GM19043 (cell line): Measurements from ENCODE around the gene FAM81B.
"Not testable (repeated sequence)": the region's sequence is repeated elsewhere in the genome, so short reads cannot be mapped to it uniquely, and the experiment has no call there.

Source experiments
- ATAC-seq: cut with Tn5 transposase; IDR thresholded peaks from one replicate; pipeline ENCODE4 v1.9.1; 2021; ENCODE audit warnings: low read depth; ENCODE audit not compliant: unreplicated experiment

FAM81B gene, protein sequence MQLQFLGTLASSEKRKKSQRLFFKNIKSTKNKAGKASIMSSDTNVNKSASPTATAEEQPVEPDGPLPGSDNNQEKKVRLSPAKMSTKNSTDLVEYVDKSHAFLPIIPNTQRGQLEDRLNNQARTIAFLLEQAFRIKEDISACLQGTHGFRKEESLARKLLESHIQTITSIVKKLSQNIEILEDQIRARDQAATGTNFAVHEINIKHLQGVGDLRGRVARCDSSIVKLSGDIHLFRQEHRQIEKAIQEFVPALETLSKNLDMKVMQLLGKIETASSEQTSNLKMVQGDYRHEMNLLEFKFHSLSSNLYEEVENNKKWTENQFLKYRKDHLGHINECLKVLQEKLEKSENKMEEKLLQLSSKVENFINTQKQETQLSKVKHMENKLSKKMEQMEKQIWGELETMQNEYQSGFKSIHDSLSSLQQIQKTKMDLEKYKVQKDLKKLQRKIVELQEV

DNA sequence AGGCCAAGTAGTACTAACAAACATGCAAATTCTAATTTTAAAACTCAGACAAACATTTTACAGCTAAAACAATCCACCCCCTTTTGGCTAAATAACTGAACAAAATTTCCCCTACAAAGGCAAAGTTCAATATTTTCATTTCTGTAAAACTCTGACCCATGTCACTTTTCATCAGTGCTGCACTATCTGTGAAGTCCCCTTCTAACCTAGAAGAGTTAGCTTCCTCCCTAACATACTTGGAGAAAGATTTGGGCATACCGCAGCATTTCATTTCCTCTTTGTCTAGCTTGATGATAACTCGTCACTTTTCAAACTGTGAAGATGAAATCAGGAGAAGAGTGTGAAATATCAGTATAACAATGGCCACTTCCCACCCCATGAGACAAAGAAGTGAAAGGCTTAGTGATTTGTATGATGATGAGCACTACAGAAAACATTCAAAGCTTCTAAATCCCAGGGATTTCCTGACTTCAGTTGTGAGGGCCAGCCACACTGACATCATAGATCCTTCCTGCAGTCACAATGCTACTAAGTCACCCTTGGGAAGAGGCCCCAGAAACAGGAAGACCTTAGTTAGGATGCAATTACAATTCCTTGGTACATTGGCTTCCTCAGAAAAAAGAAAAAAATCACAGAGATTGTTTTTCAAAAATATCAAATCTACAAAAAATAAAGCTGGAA is at the start of gene FAM81B:
Gene FAM81B, plus strand, starts transcription at position 555 of the 681 bp plus-strand sequence. Its CDS starts 24 bp downstream, at position 579.
- ATAC-seq, result no peak

- not testable (repeated sequence) for ATAC-seq
Observed at GRCh38 chr5:95341444-95341843, 49.7 kb upstream of the FAM81B start.

GRCh38 chr5:95347506-95348120 is 43.6 kb upstream of the FAM81B start:
- ATAC-seq, result no peak

- no peak for ATAC-seq
Observed at GRCh38 chr5:95350631-95351030, 40.5 kb upstream of the FAM81B start.

- ATAC-seq, result no peak
Observed at GRCh38 chr5:95352691-95353090, 38.5 kb upstream of the FAM81B start.

- no peak for ATAC-seq
Observed at GRCh38 chr5:95358320-95358719, 32.8 kb upstream of the FAM81B start.

DNA sequence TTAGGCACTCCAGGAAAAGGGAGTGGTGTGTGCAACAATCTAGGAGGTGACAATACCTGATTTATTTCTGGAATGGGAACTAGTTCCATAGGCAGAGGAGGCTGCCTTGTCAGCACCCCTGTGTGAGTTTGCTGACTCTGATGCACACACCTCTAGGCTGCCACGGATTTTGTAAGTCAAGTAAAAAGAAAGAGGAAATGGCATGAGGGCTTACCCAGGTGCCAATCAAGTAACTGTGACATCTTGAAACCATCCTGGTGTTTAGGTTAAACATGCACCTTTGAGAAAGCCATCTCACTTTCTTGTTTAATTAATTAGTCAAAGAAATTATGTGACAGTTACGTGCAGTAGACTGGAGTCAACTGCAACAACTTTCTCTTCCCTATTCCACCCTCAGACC is 32.3 kb upstream of the FAM81B start:
- ATAC-seq, result no peak

DNA sequence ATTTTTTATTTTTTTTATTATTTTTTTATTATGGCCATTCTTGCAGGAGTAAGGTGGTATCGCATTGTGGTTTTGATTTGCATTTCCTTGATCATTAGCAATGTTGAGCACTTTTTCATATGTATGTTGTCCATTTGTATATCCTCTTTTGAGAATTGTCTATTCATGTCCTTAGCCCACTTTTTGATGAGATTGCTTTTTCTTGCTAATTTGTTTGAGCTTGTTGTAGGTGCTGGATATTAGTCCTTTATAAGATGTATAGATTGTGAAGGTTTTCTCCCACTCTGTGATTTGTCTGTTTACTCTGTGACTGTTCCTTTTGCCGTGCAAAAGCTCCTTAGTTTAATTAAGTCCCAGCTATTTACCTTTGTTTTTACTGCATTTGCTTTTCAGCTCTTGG is 30.5 kb upstream of the FAM81B start:
- ATAC-seq, result not testable (repeated sequence)

DNA sequence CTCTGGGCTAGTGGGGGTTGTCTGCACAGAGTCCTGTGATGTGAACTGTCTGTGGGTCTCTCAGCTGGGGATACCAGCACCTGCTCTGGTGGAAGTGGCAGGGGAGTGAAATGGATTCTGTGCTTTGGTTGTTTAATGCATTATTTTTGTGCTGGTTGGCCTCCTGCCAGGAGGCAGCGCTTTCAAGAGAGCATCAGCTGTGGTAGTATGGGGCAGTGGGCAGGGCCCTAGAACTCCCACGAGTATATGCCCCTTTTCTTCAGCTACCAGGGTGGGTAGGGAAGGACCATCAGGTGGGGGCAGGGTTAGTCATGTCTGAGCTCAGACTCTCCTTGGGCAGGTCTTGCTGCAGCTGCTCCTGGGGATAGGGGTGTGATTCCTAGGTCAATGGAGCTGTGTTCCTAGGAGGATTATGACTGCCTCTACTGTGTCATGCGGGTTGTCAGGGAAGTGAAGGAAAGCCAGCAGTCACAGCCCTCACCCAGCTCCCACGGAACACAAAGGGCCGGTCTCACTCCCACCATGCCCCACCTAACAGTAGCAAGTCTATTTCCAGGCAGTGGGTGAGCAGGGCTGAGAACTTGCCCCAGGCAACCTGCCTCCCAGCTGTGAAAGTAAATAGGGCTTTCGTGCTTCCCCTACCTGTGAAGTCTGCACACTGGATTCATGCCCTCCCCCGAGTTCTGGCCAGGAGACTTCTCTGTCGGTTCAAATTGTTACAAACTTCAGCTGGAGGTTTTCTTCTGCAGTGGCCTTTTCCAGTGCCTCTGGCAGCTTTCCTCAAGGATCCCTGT is 25.7 kb upstream of the FAM81B start:
- ATAC-seq, result no peak

DNA sequence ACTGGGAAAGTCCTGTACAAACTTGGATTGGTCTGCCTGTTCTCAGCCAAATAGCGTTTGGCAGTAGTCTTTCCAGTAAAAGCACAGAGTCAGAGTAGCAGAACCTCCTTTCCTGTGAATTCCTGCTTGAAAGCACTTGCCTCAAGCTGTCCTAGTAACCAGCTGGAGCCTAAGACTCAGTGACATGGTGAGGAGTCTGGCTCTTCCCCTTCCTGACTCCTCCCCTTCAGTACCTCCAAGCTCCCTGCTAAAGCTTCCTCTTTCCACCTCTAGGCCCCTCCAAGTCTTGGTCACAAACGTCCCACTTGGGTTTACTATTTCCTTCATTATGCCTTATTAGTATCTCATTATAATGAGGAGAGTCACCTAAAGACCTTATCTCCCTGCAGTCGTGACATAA is 21.4 kb upstream of the FAM81B start:
- no peak for ATAC-seq

- ATAC-seq, result no peak
Observed at GRCh38 chr5:95374061-95374460, 17.1 kb upstream of the FAM81B start.

DNA sequence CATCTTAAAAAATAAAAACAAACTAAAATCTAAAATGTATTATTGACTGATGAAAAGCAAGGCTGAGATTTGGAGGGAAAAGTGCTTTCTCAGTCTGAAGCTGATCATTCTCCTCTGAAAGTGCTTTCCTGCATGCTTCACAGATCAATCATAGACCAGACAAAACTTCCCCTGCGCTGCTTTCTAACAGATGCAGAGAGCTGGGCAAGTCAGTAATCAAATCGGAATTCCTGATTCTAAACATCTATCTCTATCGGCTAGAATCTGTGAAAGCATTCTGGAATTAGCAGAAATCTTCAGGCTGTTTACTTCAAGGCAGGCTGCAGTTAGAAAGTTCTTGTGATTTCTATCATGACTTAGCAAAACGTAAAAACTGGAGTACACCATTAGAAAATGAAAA is 15.6 kb upstream of the FAM81B start:
- no peak for ATAC-seq

- no peak for ATAC-seq
Observed at GRCh38 chr5:95379133-95379532, 12.0 kb upstream of the FAM81B start.

DNA sequence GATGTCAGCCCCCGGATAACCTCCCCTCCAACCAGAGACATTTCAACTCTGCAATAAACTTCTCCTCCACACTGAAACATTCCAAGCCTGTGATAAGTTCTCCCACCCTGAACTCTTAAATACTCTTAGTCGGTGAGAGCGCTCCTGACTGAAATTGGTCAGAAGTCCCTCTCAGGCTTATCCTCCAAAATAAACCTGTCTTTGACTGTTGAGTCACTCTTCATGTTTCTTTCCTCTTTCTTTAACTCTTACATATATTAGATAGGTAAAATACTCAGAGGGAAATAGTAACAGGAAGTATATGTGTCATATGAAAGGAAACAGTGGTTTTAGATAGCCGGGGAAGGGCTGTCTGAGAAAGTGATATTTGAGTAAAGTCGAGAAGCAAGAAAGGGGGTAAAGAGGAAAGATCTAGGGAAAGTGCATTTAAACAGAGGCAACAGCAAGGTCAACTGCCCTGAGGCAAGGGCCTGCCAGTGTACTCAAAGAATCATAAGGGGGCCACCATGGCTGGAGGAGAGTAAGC is 11.0 kb upstream of the FAM81B start:
- no peak for ATAC-seq

- ATAC-seq, result no peak
Observed at GRCh38 chr5:95382801-95383200, 8.4 kb upstream of the FAM81B start.

DNA sequence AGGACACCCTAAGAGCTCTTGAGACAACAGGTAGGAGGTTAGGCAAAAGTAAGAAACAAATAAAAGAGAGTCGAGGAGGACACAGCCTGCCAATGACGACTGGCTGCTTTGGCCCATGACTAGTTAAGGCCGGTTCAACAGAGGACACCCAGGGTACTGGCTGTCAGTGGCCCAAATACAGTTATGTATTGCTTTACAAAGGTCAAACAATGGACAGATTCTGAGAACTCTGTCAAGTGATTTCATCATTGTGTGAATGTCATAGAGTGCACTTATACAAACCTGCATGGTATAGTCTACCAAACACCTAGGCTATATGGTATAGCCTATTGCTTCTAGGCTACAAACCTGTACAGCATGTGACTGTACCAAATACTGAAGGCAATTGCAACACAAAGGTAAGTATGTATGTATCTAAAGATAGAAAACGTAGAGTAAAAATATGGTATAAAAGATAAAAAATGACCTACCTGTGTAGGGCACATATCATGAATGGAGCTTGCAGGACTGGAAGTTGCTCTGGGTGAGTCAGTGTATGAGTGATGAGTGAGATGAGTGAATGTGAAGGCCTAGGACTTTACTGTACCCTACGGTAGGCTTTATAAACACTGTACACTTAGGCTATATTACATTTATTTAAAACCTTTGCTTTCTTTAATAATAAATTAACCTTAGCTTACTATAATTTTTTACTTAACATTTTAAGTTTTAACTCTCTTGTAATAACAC is 6.5 kb upstream of the FAM81B start:
- no peak for ATAC-seq

DNA sequence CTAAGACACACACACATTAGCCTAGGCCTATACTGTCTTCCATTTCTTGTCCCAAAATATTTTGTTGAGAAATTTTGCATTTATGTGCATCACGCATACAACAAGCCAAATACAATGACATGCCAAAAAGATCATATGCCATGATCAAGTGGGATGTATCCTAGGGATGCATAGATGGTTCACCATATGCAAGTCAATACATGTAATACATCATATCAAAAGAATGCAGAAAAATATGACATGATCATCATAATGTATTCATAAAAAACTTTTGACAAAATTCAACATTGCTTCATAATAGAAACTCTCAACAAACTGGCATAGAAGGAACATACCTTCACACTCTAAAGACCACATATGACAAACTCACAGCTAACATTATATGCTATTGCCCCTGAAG is 5.8 kb upstream of the FAM81B start:
- ATAC-seq, result no peak

- ATAC-seq, result not testable (repeated sequence)
Observed at GRCh38 chr5:95391965-95392364, 799 bp downstream of the FAM81B start.

DNA sequence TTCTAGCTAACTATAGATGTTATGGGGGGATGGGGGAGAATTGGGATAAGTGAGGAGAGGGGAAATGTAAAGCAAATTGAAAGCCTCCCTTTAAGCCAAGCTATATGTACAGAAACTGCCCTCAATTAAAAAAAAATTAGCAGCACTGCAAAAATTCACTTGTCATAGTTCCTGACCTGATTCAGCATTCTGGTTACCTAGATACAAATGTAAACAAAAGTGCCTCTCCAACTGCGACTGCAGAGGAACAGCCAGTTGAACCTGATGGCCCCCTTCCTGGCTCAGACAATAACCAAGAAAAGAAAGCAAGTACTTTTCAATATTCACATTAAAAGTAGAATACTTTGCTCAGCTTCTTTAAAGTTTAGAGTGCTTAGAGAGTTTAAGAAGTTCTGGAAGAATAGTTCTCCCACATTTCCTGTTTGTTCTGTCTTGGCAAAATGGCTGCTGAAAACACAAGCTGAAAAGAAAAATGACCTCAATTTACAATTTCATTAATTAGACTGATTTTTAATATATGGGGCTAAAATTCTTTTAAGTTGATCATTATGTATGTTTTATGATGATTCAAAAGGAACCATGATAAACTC is 1.5 kb downstream of the FAM81B start:
- ATAC-seq, result no peak
